ENCODE measurements around the gene DHTKD1.

The DHTKD1 gene, protein sequence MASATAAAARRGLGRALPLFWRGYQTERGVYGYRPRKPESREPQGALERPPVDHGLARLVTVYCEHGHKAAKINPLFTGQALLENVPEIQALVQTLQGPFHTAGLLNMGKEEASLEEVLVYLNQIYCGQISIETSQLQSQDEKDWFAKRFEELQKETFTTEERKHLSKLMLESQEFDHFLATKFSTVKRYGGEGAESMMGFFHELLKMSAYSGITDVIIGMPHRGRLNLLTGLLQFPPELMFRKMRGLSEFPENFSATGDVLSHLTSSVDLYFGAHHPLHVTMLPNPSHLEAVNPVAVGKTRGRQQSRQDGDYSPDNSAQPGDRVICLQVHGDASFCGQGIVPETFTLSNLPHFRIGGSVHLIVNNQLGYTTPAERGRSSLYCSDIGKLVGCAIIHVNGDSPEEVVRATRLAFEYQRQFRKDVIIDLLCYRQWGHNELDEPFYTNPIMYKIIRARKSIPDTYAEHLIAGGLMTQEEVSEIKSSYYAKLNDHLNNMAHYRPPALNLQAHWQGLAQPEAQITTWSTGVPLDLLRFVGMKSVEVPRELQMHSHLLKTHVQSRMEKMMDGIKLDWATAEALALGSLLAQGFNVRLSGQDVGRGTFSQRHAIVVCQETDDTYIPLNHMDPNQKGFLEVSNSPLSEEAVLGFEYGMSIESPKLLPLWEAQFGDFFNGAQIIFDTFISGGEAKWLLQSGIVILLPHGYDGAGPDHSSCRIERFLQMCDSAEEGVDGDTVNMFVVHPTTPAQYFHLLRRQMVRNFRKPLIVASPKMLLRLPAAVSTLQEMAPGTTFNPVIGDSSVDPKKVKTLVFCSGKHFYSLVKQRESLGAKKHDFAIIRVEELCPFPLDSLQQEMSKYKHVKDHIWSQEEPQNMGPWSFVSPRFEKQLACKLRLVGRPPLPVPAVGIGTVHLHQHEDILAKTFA

DNA sequence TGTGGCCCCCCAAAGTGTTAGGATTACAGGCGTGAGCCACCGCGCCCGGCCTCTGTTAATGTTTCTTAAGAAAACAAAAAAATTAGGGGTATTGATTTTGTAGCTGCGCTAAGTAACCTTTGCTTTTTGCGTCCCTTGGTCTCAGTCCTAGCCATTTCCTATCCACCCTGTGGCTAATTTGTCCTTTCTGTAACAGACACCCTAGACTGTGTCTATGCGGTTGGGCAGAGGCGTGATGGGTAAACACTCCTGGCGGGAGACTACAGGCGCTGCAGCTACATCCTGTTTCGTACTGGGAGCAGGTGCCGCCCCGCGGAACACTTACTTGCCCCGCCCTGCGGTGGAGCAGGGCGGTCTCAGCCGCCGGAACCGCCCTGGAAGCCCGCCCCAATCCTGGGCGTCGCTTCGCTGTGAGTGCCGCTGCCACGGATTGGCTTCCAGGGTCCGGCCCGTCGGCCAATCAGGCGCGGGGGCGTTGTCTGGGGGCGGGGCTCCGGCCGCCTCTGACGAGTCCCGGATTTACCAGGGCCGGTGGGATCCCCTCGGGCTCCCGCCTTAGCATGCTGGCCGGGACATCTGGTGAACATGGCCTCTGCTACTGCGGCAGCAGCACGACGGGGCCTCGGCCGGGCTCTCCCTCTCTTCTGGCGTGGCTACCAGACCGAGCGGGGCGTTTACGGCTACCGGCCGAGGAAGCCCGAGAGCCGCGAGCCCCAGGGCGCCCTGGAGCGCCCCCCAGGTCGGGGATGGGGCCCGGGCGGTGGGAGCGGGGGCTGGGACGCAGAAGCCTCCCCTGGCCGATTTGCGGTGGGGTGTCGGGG, at the start of gene DHTKD1:
DHTKD1 (plus strand) TSS at position 506 of the 821 bp plus-strand sequence; CDS start at position 586, 80 bp downstream.
- Histone ChIP-seq H3K4me3 (replicated peaks; ENCODE audit: low read depth, low read length) (peak within 1 kb of the TSS; percentile 94), H3K27me3 (replicated peaks; ENCODE audit: control insufficient read depth, insufficient read depth, low read length) (no peaks in the 10 kb centered on the region), H3K36me3 (ENCODE audit: control insufficient read depth, insufficient read depth, low read length) (no peaks in the 10 kb centered on the region)
- peak; percentile 100 for DNase-seq (ENCODE audit: extremely low read depth, insufficient read length)
- TF ChIP-seq, protein P1, sequence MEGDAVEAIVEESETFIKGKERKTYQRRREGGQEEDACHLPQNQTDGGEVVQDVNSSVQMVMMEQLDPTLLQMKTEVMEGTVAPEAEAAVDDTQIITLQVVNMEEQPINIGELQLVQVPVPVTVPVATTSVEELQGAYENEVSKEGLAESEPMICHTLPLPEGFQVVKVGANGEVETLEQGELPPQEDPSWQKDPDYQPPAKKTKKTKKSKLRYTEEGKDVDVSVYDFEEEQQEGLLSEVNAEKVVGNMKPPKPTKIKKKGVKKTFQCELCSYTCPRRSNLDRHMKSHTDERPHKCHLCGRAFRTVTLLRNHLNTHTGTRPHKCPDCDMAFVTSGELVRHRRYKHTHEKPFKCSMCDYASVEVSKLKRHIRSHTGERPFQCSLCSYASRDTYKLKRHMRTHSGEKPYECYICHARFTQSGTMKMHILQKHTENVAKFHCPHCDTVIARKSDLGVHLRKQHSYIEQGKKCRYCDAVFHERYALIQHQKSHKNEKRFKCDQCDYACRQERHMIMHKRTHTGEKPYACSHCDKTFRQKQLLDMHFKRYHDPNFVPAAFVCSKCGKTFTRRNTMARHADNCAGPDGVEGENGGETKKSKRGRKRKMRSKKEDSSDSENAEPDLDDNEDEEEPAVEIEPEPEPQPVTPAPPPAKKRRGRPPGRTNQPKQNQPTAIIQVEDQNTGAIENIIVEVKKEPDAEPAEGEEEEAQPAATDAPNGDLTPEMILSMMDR (IDR thresholded peaks at IDR 0.05; ENCODE audit: insufficient read depth, low read length, poor library complexity, severe bottlenecking): peak; percentile 18

DNA sequence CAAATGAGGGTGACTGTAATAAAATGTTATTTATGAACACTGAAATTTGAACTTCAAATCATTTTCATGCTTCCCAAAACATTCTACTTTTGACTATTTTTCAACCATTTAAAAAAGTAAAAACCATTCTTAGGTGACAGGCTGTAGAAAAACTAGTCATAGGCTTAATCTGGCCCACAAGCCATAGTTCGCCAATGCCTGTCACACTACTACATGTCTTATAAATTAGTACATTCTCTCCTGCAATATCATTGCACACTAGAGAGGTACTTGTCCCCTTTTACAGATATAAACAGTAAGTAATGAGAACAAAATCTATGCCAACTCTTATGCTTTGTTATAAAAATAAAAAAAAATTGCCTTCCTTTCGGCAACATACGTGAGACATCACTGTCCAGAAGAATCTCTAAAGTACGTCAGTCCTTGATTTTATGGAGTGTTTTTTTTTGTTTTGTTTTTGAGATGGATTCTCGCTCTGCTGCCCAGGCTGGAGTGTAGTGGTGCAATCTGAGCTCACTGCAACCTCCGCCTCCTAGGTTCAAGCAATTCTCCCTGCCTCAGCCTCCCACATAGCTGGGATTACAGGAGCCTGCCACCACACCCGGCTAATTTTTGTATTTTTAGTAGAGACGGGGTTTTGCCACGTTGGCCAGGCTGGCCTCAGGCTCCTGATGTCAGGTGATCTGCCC, 49.3 kb upstream of the DHTKD1 start:
- Histone ChIP-seq H3K4me3 (replicated peaks; ENCODE audit: low read depth, low read length) (no peak overlapping the region), H3K27me3 (replicated peaks; ENCODE audit: control insufficient read depth, insufficient read depth, low read length) (no peaks in the 10 kb centered on the region), H3K36me3 (ENCODE audit: control insufficient read depth, insufficient read depth, low read length) (peaks cover 1% of the 10 kb centered on the region; the same call in 1 of the 2 replicates)
- TF ChIP-seq, protein P1 (IDR thresholded peaks at IDR 0.05; ENCODE audit: insufficient read depth, low read length, poor library complexity, severe bottlenecking): no peak
- no peak for DNase-seq (ENCODE audit: extremely low read depth, insufficient read length)

DNA sequence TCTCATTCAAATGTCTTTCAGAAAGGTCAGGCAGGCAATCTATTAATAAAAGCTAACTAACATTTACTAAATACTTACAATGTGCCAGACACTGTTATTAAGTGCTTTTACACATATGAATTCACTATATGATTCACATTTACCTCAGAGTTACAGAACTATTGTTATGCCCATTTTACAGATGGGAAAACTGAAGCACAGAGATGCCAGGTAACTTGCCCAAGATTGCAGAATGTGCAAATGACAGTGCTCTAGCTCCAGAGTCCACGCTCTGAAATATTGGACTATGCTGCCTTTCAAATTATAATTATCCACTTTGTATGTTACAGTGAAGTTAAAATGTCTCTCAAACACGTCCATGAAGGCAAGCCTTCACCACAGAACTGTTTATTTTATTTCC, 48.2 kb upstream of the DHTKD1 start:
- no peak for DNase-seq (ENCODE audit: extremely low read depth, insufficient read length)
- peaks cover 1% of the 10 kb centered on the region for H3K36me3 ChIP-seq (ENCODE audit: control insufficient read depth, insufficient read depth, low read length)
- no peaks in the 10 kb centered on the region for H3K27me3 ChIP-seq (replicated peaks; ENCODE audit: control insufficient read depth, insufficient read depth, low read length)
- H3K4me3 ChIP-seq (replicated peaks; ENCODE audit: low read depth, low read length): no peak overlapping the region
- TF ChIP-seq, protein P1 (IDR thresholded peaks at IDR 0.05; ENCODE audit: insufficient read depth, low read length, poor library complexity, severe bottlenecking): no peak

DNA sequence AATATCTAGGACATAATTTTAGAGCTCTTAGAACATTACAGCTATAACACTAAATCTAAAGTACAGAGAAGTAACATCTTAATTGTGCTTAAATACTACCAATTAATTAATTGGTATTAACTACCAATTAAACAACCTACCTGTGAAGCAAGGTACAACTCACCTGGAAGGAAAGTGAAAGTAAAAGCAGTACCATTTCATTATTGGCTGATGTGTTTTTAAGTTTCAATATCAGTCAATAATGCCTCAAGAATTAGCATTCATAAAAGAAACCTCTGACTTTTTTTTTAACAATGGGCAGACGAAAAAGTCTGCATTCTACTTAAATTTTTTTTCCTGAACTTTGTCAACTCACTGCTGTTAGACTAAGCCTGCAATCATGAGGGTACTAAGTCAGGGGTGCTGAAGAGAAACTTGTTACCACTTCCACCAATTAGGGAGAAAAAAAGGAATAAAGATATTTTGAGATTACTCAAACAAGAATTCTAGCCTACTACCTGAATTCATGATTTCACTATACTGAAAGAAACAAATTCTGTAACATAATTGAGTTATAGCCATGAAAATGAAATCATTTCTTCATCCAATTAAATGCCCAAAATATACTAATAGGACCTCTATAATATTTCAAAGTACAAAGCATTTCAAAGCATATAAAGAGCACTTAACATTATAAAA, 46.0 kb upstream of the DHTKD1 start:
- TF ChIP-seq, protein P1 (IDR thresholded peaks at IDR 0.05; ENCODE audit: insufficient read depth, low read length, poor library complexity, severe bottlenecking): no peak
- Histone ChIP-seq H3K4me3 (replicated peaks; ENCODE audit: low read depth, low read length) (no peak overlapping the region), H3K27me3 (replicated peaks; ENCODE audit: control insufficient read depth, insufficient read depth, low read length) (no peaks in the 10 kb centered on the region), H3K36me3 (ENCODE audit: control insufficient read depth, insufficient read depth, low read length) (peaks cover 1% of the 10 kb centered on the region)
- DNase-seq (ENCODE audit: extremely low read depth, insufficient read length): no peak

Measured in GM06990 (cell line).